Activated CD4-positive, alpha-beta memory T cell treated with anti-CD3 and anti-CD28 coated beads, Interleukin-2, amount 10 ng/mL, durations not matched to agents 7 days and 5 days (primary cell): Measurements from ENCODE around the gene CUL2. TPM values are rescaled to one million over a fixed set of nuclear protein-coding genes. Genes with fewer than 3 reads are reported as not detected.
A peak's percentile ranks its signal among the peaks of the same experiment; 100 is the strongest.
"Not testable (repeated sequence)": the region's sequence is repeated elsewhere in the genome, so short reads cannot be mapped to it uniquely, and the experiment has no call there.

Experiments
- CTCF ChIA-PET: fragments of 350-600 bp; sonication (Branson Sonifier 250); formaldehyde crosslinking; loops from one replicate; lab custom pipeline; 2021; ENCODE audit warnings: antibody characterized with exemption, inconsistent platforms; lab: Charles Lee
- POLR2A ChIA-PET: fragments of 350-600 bp; sonication (Branson Sonifier 250); formaldehyde crosslinking; loops from one replicate; lab custom pipeline; 2021; ENCODE audit warnings: antibody characterized with exemption; lab: Charles Lee
- DNase-seq: peaks from one replicate; pipeline ENCODE4 v3.0.0-alpha.2; 2020
- H3K27ac Mint-ChIP-seq: one replicate; pipeline ENCODE4 v1.8.0; 2021; ENCODE audit warnings: mild to moderate bottlenecking, mixed read lengths
- H3K27me3 Mint-ChIP-seq: one replicate; pipeline ENCODE4 v1.8.0; 2021; ENCODE audit warnings: mixed read lengths
- H3K36me3 Mint-ChIP-seq: one replicate; pipeline ENCODE4 v1.8.0; 2021; ENCODE audit warnings: low read depth, mixed read lengths
- H3K4me1 Mint-ChIP-seq: one replicate; pipeline ENCODE4 v1.8.0; 2021; ENCODE audit warnings: mixed read lengths
- H3K4me3 Mint-ChIP-seq: one replicate; pipeline ENCODE4 v1.8.0; 2021; ENCODE audit warnings: mild to moderate bottlenecking, mixed read lengths
- H3K9me3 Mint-ChIP-seq: one replicate; pipeline ENCODE4 v1.8.0; 2021; ENCODE audit warnings: mixed read lengths
- total RNA-seq, 2 experiments: library from RNA; stranded (reverse); gene quantifications; one replicate each; pipeline ENCODE4 v1.2.3, GENCODE V29; 2021

Gene CUL2
- total RNA-seq, 2 experiments from 2014 or later: 30.6 to 34.3 TPM

GRCh38 chr10:35079265-35079664, 10.9 kb downstream of the CUL2 start:
- no peak overlapping the region for H3K4me3 Mint-ChIP-seq
- peaks cover 48% of the 10 kb centered on the region for H3K36me3 Mint-ChIP-seq
- no peaks in the 10 kb centered on the region for H3K27me3 Mint-ChIP-seq
- POLR2A ChIA-PET: interaction anchor here (1.1 kb wide), 1 partner anchor 11 kb away, joined by 3 read pairs; the partner anchor contains the start of gene CUL2
- peaks cover 2% of the 10 kb centered on the region for H3K9me3 Mint-ChIP-seq
- H3K27ac Mint-ChIP-seq: no peak overlapping the region
- peaks cover 2% of the 10 kb centered on the region for H3K4me1 Mint-ChIP-seq
- DNase-seq: no peak
- CTCF ChIA-PET: no interaction called here

- Mint-ChIP-seq H3K4me1 (no peaks in the 10 kb centered on the region), H3K27ac (no peak overlapping the region), H3K36me3 (peaks cover 27% of the 10 kb centered on the region), H3K9me3 (no peaks in the 10 kb centered on the region), H3K27me3 (no peaks in the 10 kb centered on the region), H3K4me3 (no peak overlapping the region)
- DNase-seq: no peak
- POLR2A ChIA-PET: interaction anchor here (1.2 kb wide), 1 partner anchor 51 kb away, joined by 3 read pairs; the partner anchor contains the start of gene CREM
- CTCF ChIA-PET: no interaction called here
Measured at GRCh38 chr10:35075228-35075627, 14.9 kb downstream of the CUL2 start.

DNA sequence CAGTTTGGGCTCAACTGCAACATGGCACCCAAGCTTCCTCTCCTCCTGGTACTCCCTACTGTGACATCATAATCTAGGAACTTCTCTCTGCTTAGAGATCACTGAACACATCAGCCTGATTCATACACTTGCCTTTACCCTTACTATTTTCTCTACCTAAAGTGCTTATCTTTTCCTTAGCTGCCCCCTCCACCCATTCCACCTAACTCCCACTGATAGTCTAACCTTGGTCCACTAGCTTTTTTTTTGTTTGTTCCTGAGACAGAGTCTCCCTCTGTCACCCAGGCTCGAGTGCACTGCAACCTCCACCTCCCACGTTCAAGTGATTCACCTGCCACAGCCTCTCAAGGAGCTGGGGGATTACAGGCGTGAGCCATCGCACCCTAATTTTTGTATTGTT, 15.9 kb downstream of the CUL2 start:
- no peak for DNase-seq
- no peak overlapping the region for H3K27ac Mint-ChIP-seq
- H3K9me3 Mint-ChIP-seq: no peaks in the 10 kb centered on the region
- no peaks in the 10 kb centered on the region for H3K27me3 Mint-ChIP-seq
- no peaks in the 10 kb centered on the region for H3K4me1 Mint-ChIP-seq
- ChIA-PET CTCF (no interaction called here), POLR2A (interaction anchor here (1.2 to 2.1 kb wide), 2 partner anchors 16 to 52 kb away, joined by 3 to 6 read pairs; partner anchors contain the start of genes CREM and CUL2)
- peaks cover 29% of the 10 kb centered on the region for H3K36me3 Mint-ChIP-seq
- no peak overlapping the region for H3K4me3 Mint-ChIP-seq

GRCh38 chr10:35070521-35070920, 19.6 kb downstream of the CUL2 start:
- Mint-ChIP-seq H3K27me3 (no peaks in the 10 kb centered on the region), H3K4me3 (no peak overlapping the region), H3K9me3 (no peaks in the 10 kb centered on the region), H3K27ac (no peak overlapping the region), H3K4me1 (no peaks in the 10 kb centered on the region), H3K36me3 (peaks cover 40% of the 10 kb centered on the region)
- DNase-seq: no peak
- CTCF ChIA-PET: no interaction called here
- POLR2A ChIA-PET: no interaction called here

GRCh38 chr10:35063837-35064454, 26.2 kb downstream of the CUL2 start:
- DNase-seq: no peak
- Mint-ChIP-seq H3K36me3 (peaks cover 40% of the 10 kb centered on the region), H3K4me1 (no peaks in the 10 kb centered on the region), H3K9me3 (no peaks in the 10 kb centered on the region), H3K27ac (no peak overlapping the region), H3K4me3 (no peak overlapping the region), H3K27me3 (no peaks in the 10 kb centered on the region)
- ChIA-PET CTCF (no interaction called here), POLR2A (interaction anchor here (0.6 kb wide), 1 partner anchor 15 kb away, joined by 3 read pairs; no protein-coding TSS in a partner anchor)

DNA sequence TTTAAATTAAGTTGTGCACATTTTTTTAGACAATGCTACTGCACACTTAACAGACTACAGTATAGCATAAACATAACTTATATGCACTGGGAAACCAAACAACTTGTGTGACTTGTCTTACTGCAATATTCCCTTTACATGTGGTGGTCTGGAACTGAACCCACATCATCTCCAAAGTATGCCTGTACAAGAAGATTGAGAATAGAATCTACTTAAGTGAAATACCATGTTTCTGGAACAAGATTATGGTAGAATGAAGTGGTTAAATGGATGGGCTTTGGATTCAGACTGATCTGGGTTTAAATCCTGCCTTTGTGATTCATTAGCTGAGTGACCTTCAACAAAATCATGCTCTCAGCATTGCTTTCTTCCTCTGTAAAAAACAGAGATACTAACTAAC, 30.7 kb downstream of the CUL2 start:
- no peak overlapping the region for H3K4me3 Mint-ChIP-seq
- ChIA-PET CTCF (interaction anchor here (2.3 kb wide), 1 partner anchor 65 kb away, joined by 6 read pairs; no protein-coding TSS in a partner anchor), POLR2A (no interaction called here)
- no peak for DNase-seq
- H3K36me3 Mint-ChIP-seq: peaks cover 46% of the 10 kb centered on the region
- no peaks in the 10 kb centered on the region for H3K27me3 Mint-ChIP-seq
- H3K9me3 Mint-ChIP-seq: no peaks in the 10 kb centered on the region
- no peak overlapping the region for H3K27ac Mint-ChIP-seq
- peaks cover 10% of the 10 kb centered on the region for H3K4me1 Mint-ChIP-seq

GRCh38 chr10:35058686-35059085, 31.5 kb downstream of the CUL2 start:
- ChIA-PET POLR2A (no interaction called here), CTCF (no interaction called here)
- Mint-ChIP-seq H3K36me3 (peaks cover 50% of the 10 kb centered on the region), H3K4me1 (peaks cover 10% of the 10 kb centered on the region), H3K9me3 (no peaks in the 10 kb centered on the region), H3K27ac (no peak overlapping the region), H3K4me3 (no peak overlapping the region), H3K27me3 (no peaks in the 10 kb centered on the region)
- no peak for DNase-seq

DNA sequence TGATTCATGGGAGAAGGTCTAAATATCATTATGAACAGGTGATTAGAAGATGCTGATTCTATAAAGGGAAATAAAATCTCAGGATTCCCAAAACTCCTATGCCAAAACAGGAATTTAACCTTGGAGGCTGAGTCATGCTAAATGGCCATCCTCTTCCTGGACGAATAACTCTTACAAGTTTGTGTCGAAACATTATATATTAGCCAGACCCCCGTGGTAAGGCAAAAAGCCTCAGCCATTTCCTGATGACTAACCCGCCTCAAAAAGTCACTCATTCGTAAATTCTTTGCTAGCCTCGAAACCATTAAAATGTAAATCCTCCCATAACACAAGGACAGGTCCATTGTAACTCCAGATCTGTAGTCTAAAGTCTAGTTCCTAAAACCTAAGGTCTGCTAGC, 32.0 kb downstream of the CUL2 start:
- peaks cover 10% of the 10 kb centered on the region for H3K4me1 Mint-ChIP-seq
- no peak overlapping the region for H3K27ac Mint-ChIP-seq
- peaks cover 51% of the 10 kb centered on the region for H3K36me3 Mint-ChIP-seq
- no peaks in the 10 kb centered on the region for H3K9me3 Mint-ChIP-seq
- ChIA-PET POLR2A (no interaction called here), CTCF (no interaction called here)
- no peaks in the 10 kb centered on the region for H3K27me3 Mint-ChIP-seq
- H3K4me3 Mint-ChIP-seq: no peak overlapping the region
- DNase-seq: no peak

DNA sequence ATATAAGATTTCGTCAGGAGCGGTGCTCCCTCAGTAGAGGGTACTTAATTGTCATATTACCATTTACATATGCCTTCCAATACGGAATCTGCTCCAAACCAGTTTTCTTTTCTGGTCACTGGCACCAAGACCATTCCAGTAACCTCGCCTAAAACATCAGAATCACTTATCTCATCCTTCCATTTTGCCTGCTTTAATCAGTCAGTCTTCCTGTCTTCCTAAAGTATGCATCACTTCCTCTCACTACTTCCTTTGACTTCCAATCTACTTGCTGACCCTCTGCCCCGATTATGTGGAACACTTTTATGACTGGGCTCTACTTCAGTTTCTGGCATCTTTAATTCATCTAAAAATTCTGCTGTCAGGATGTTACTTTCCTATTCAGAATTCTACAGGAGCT, 33.5 kb downstream of the CUL2 start:
- Mint-ChIP-seq H3K4me1 (peaks cover 10% of the 10 kb centered on the region), H3K27me3 (no peaks in the 10 kb centered on the region), H3K9me3 (no peaks in the 10 kb centered on the region), H3K27ac (peak overlapping the region; percentile 0), H3K4me3 (no peak overlapping the region), H3K36me3 (peaks cover 54% of the 10 kb centered on the region)
- ChIA-PET CTCF (interaction anchor here (0.6 kb wide), 1 partner anchor 141 kb away, joined by 5 read pairs; no protein-coding TSS in a partner anchor), POLR2A (no interaction called here)
- DNase-seq: no peak

- H3K27me3 Mint-ChIP-seq: no peaks in the 10 kb centered on the region
- peaks cover 10% of the 10 kb centered on the region for H3K4me1 Mint-ChIP-seq
- peaks cover 51% of the 10 kb centered on the region for H3K36me3 Mint-ChIP-seq
- H3K9me3 Mint-ChIP-seq: no peaks in the 10 kb centered on the region
- H3K27ac Mint-ChIP-seq: no peak overlapping the region
- H3K4me3 Mint-ChIP-seq: no peak overlapping the region
- ChIA-PET CTCF (no interaction called here), POLR2A (no interaction called here)
- no peak for DNase-seq
Measured at GRCh38 chr10:35056133-35056532, 34.0 kb downstream of the CUL2 start.

DNA sequence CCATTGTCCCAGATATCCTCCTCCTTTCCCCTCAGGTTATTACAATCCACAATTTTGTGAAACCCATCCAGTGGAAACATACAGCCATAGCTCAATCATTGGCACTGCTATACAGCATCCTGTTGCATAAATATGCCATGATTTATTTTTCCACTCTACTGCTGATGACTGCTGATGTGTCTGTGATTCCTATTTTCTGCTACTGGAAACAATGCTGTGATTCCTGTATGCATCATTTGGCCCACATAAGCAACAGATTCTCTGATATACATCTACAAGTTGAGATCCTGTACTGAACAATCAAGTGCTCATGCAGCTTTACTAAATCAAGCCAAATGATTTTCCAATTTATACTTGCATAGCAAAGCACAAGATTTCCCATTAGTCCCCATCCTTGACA, 39.6 kb downstream of the CUL2 start:
- no peak overlapping the region for H3K4me3 Mint-ChIP-seq
- no peak for DNase-seq
- H3K4me1 Mint-ChIP-seq: peaks cover 4% of the 10 kb centered on the region
- no peaks in the 10 kb centered on the region for H3K9me3 Mint-ChIP-seq
- H3K36me3 Mint-ChIP-seq: peaks cover 51% of the 10 kb centered on the region
- ChIA-PET POLR2A (no interaction called here), CTCF (no interaction called here)
- H3K27me3 Mint-ChIP-seq: no peaks in the 10 kb centered on the region
- no peak overlapping the region for H3K27ac Mint-ChIP-seq

GRCh38 chr10:35046074-35046473, 44.1 kb downstream of the CUL2 start:
- POLR2A ChIA-PET: no interaction called here
- CTCF ChIA-PET: interaction anchor here (1.0 kb wide), 1 partner anchor 26 kb away, joined by 3 read pairs; no protein-coding TSS in a partner anchor
- Mint-ChIP-seq H3K4me1 (peaks cover 11% of the 10 kb centered on the region), H3K27me3 (no peaks in the 10 kb centered on the region), H3K4me3 (no peak overlapping the region), H3K9me3 (no peaks in the 10 kb centered on the region), H3K27ac (no peak overlapping the region), H3K36me3 (peaks cover 58% of the 10 kb centered on the region)
- no peak for DNase-seq

DNA sequence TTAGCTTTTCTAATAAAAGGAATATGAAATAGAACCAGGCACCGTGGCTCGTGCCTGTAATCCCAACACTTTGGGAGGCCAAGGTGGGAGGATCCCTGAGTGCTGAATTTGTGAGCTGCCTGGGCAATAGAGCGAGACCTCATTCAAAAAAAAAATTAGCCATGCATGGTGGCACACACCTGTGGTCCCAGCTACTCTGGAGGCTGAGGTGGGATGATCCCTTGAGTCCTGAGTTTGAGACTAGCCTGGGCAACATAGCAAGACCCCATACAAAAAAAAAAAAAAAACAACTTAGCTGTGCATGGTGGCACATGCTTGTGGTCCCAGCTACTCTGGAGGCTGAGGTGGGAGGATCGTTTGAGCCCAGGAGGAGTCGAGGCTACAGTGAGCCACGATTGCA, 44.9 kb downstream of the CUL2 start:
- H3K9me3 Mint-ChIP-seq, H3K27ac Mint-ChIP-seq, POLR2A ChIA-PET, DNase-seq, H3K27me3 Mint-ChIP-seq, H3K4me3 Mint-ChIP-seq: not testable (repeated sequence)
- CTCF ChIA-PET: interaction anchor here (1.0 kb wide), 1 partner anchor 26 kb away, joined by 3 read pairs; no protein-coding TSS in a partner anchor
- Mint-ChIP-seq H3K4me1 (peaks cover 11% of the 10 kb centered on the region), H3K36me3 (peaks cover 52% of the 10 kb centered on the region)
